OCI-LY7 (cell line): ENCODE measurements around the gene CDKAL1. TPM values are rescaled to one million over a fixed set of nuclear protein-coding genes. Genes with fewer than 3 reads are reported as not detected.

Source experiments
- BruUV-seq: library from RNA; stranded (reverse); fragments of 400-500 nt; replicated peaks from 2 replicates; lab custom pipeline; 2021; lab: Mats Ljungman, UMichigan
- CTCF ChIA-PET: fragments of 300-600 bp; sonication (Branson Sonifier 250); formaldehyde crosslinking; loops from one replicate; lab custom pipeline; 2022; ENCODE audit warnings: antibody characterized with exemption; ENCODE audit not compliant: unreplicated experiment; lab: Charles Lee
- POLR2A ChIA-PET: fragments of 300-600 bp; sonication (Branson Sonifier 250); formaldehyde crosslinking; loops from one replicate; lab custom pipeline; 2022; ENCODE audit warnings: antibody characterized with exemption; lab: Charles Lee
- DNase-seq: peaks from one replicate; pipeline ENCODE4 v3.0.0-alpha.2; 2015; ENCODE audit warnings: low spot score
- H2AFZ ChIP-seq: fragments of 200-600 bp; sonication (generic), shearing (Covaris generic); 2 replicates; pipeline ENCODE4 v1.6.1; 2014; ENCODE audit warnings: mild to moderate bottlenecking, antibody characterized with exemption, low read length, moderate library complexity
- H3K27ac ChIP-seq: fragments of 200-600 bp; sonication (generic); 2 replicates; pipeline ENCODE4 v1.5.1; 2014; ENCODE audit warnings: mixed run types, low read depth, mild to moderate bottlenecking, moderate library complexity, low read length, inconsistent platforms; ENCODE audit not compliant: poor library complexity, severe bottlenecking
- H3K36me3 ChIP-seq: fragments of 200-600 bp; sonication (generic); 2 replicates; pipeline ENCODE4 v1.6.1; 2014; ENCODE audit warnings: mild to moderate bottlenecking, antibody characterized with exemption, low read length, moderate library complexity, mixed read lengths; ENCODE audit not compliant: insufficient read depth
- H3K4me1 ChIP-seq: fragments of 200-600 bp; sonication (generic); 2 replicates; pipeline ENCODE4 v1.5.1; 2014; ENCODE audit warnings: mild to moderate bottlenecking, low read length; ENCODE audit not compliant: insufficient read depth, poor library complexity, severe bottlenecking
- H3K4me2 ChIP-seq: fragments of 200-600 bp; sonication (generic); 2 replicates; pipeline ENCODE4 v1.6.1; 2014; ENCODE audit warnings: mild to moderate bottlenecking, low read length
- H3K4me3 ChIP-seq: fragments of 200-600 bp; sonication (generic); 2 replicates; pipeline ENCODE4 v1.5.1; 2014; ENCODE audit warnings: mild to moderate bottlenecking, low read depth, low read length; ENCODE audit not compliant: poor library complexity, severe bottlenecking
- H3K79me2 ChIP-seq: fragments of 200-600 bp; sonication (generic); 2 replicates; pipeline ENCODE4 v1.6.1; 2016; ENCODE audit warnings: low read depth, mild to moderate bottlenecking, low read length, moderate library complexity, mixed read lengths; ENCODE audit not compliant: insufficient read depth
- H3K9me2 ChIP-seq: fragments of 200-600 bp; sonication (generic); 2 replicates; pipeline ENCODE4 v1.6.1; 2016; ENCODE audit warnings: mild to moderate bottlenecking, low read length, mixed read lengths; ENCODE audit not compliant: insufficient read depth
- H3K9me3 ChIP-seq: fragments of 200-600 bp; sonication (generic); 2 replicates; pipeline ENCODE4 v1.6.1; 2014; ENCODE audit warnings: mild to moderate bottlenecking, mixed run types, low read length, mixed read lengths
- H4K20me1 ChIP-seq: fragments of 200-600 bp; sonication (generic); 2 replicates; pipeline ENCODE4 v1.6.1; 2014; ENCODE audit warnings: mild to moderate bottlenecking, antibody characterized with exemption, low read length, moderate library complexity, mixed read lengths; ENCODE audit not compliant: insufficient read depth
- CTCF ChIP-seq: fragments of 200-600 bp; sonication (generic); conservative IDR thresholded peaks from 2 replicates; pipeline ENCODE4 v1.5.1; 2014; ENCODE audit warnings: mild to moderate bottlenecking, antibody characterized with exemption, low read length, moderate library complexity, mixed read lengths
- EZH2phosphoT487 ChIP-seq: fragments of 200-600 bp; sonication (generic); IDR thresholded peaks from 2 replicates; pipeline ENCODE4 v1.6.1; 2018; ENCODE audit warnings: low read depth, borderline replicate concordance, mild to moderate bottlenecking, mixed run types, antibody characterized with exemption, low read length, moderate library complexity, mixed read lengths
- intact Hi-C: fragments of 100-400 bp; cut with micrococcal nuclease; formaldehyde crosslinking; loops from one replicate; pipeline ENCODE4 v1.10.0; 2022; ENCODE audit not compliant: unreplicated experiment
- total RNA-seq, 2 experiments: library from RNA; depleted of rRNA in 1 of 2; stranded (reverse); fragments of >200 nt in 1 of 2; shearing (Covaris generic) in 1 of 2; gene quantifications; 2 replicates each; pipeline ENCODE4 v1.2.3, GENCODE V29; 2014 to 2022

The CDKAL1 gene
- total RNA-seq, 2 experiments from 2014 or later: 19.9 to 21.1 TPM

DNA sequence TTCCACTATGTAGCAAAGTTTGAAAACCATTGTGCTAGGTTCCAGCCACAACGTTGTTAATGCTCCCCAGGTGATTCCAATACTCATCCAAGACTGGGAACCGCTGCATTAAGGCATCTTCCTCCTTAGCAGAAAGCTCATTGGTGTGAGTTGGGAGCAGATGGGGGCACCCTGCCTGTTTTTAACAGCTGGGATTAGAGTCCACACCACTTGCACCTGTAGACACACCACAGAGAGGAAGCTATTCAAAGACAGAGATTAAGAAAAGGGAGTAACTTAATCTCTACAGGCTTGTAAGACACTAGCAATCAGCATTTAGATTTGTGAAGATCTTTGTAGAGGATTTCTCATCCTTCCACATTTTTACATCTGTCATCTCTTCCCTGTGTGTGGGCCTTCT is 725.4 kb downstream of the CDKAL1 start:
- POLR2A ChIA-PET: interaction anchor here (0.6 to 1.2 kb wide), 2 partner anchors 13 to 610 kb away, joined by 3 read pairs; no protein-coding TSS in a partner anchor
- no peaks in the 10 kb centered on the region for H3K9me3 ChIP-seq
- no peaks in the 10 kb centered on the region for H3K36me3 ChIP-seq
- intact Hi-C loops: no loop called here
- TF ChIP-seq CTCF: no peak
- TF ChIP-seq EZH2phosphoT487: no peak
- H3K9me2 ChIP-seq: no peaks in the 10 kb centered on the region
- H3K79me2 ChIP-seq: no peaks in the 10 kb centered on the region
- H4K20me1 ChIP-seq: no peaks in the 10 kb centered on the region
- no peak for DNase-seq
- no TSS peak for BruUV-seq
- CTCF ChIA-PET: no interaction called here
- H3K27ac ChIP-seq: no peak overlapping the region
- H3K4me1 ChIP-seq: no peaks in the 10 kb centered on the region
- H2AFZ ChIP-seq: no peak overlapping the region
- H3K4me2 ChIP-seq: no peak overlapping the region
- no peak overlapping the region for H3K4me3 ChIP-seq

DNA sequence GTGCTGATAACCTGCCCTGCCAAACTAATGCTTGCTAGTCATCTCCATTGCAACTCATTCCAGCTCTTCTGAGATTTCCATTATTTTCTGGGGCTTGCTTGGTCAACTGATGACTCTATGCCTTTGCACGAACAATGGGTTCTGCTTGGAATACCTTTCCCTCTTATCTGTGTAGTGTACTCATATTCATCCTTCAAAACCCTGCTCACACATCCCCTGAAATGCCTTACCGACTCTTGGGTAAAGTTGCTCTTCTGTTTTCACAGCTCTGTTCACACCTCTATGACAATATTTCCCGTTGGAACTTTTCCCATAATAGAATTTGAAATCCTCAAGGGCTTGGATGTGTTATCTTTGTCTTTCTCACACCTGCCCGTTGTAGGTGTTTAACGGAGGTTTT is 728.2 kb downstream of the CDKAL1 start:
- Histone ChIP-seq H3K9me3 (no peaks in the 10 kb centered on the region), H3K4me2 (no peak overlapping the region), H3K4me1 (no peaks in the 10 kb centered on the region), H3K4me3 (no peak overlapping the region), H3K27ac (no peak overlapping the region), H3K9me2 (no peaks in the 10 kb centered on the region), H3K36me3 (no peaks in the 10 kb centered on the region), H2AFZ (no peak overlapping the region), H3K79me2 (no peaks in the 10 kb centered on the region), H4K20me1 (no peaks in the 10 kb centered on the region)
- POLR2A ChIA-PET: no interaction called here
- BruUV-seq: no TSS peak
- CTCF ChIA-PET: no interaction called here
- no peak for DNase-seq
- intact Hi-C loops: no loop called here
- TF ChIP-seq EZH2phosphoT487: no peak
- TF ChIP-seq CTCF: no peak

- Histone ChIP-seq H3K36me3 (no peaks in the 10 kb centered on the region), H3K27ac (no peak overlapping the region), H3K9me2 (no peaks in the 10 kb centered on the region), H3K79me2 (no peaks in the 10 kb centered on the region), H3K4me1 (no peaks in the 10 kb centered on the region), H3K9me3 (no peaks in the 10 kb centered on the region), H3K4me3 (no peak overlapping the region), H2AFZ (no peak overlapping the region), H4K20me1 (no peaks in the 10 kb centered on the region), H3K4me2 (no peak overlapping the region)
- TF ChIP-seq CTCF (no peak), EZH2phosphoT487 (no peak)
- intact Hi-C loops: no loop called here
- DNase-seq: no peak
- ChIA-PET CTCF (no interaction called here), POLR2A (no interaction called here)
- no TSS peak for BruUV-seq
Observed at GRCh38 chr6:21263531-21264287, 729.5 kb downstream of the CDKAL1 start.
